ENCODE results near the gene TLK1. TPM values are rescaled to one million over a fixed set of nuclear protein-coding genes. Genes with fewer than 3 reads are reported as not detected.

TLK1 gene
- total RNA-seq, 1 experiment from 2014 or later = 79.1 TPM

DNA sequence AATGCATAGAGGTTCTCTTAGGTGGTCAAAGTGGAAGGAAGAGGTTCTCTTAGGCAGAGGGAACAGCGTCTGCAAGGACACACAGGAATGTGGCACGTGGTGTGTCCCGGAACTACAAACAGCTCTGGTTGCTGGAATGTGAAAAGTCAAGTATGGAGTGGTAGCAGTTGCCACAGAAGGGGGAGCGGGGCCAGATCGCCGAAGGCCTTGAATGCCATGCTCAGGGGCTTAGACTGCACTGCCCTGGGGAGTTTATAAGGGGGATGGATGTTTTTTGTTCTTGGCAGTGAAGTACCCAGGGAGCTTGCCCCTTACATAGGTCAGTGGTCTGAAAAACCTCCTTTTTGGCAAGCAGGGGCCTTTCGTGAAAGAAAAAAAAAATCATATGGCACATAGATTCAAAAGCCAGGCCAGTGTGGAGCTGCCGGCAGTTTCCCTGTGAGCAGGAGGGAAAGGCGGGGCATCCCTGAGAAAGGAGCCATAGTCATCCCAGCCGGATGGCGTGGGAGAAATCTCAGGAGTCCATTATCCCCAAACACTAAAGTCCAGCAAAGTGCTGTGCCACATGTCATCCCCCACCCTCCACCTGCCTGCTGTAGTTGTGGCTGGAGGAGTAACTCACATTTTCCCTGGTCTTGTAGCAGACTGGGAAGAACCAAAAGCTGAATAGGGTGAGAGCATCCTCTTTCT is 186.2 kb downstream of the TLK1 start:
- TF ChIP-seq, protein P1, sequence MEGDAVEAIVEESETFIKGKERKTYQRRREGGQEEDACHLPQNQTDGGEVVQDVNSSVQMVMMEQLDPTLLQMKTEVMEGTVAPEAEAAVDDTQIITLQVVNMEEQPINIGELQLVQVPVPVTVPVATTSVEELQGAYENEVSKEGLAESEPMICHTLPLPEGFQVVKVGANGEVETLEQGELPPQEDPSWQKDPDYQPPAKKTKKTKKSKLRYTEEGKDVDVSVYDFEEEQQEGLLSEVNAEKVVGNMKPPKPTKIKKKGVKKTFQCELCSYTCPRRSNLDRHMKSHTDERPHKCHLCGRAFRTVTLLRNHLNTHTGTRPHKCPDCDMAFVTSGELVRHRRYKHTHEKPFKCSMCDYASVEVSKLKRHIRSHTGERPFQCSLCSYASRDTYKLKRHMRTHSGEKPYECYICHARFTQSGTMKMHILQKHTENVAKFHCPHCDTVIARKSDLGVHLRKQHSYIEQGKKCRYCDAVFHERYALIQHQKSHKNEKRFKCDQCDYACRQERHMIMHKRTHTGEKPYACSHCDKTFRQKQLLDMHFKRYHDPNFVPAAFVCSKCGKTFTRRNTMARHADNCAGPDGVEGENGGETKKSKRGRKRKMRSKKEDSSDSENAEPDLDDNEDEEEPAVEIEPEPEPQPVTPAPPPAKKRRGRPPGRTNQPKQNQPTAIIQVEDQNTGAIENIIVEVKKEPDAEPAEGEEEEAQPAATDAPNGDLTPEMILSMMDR (conservative IDR thresholded peaks at IDR 0.05; ENCODE audit: low read depth, low read length) = no peak
- TF ChIP-seq EZH2 (IDR thresholded peaks at IDR 0.05; ENCODE audit: borderline replicate concordance, low read depth, low read length, poor library complexity, severe bottlenecking) = no peak
- no peaks in the 10 kb centered on the region for H3K27me3 ChIP-seq (replicated peaks; ENCODE audit: insufficient read depth, low read depth, low read length, poor library complexity)
- no peaks in the 10 kb centered on the region for H3K36me3 ChIP-seq (ENCODE audit: insufficient read depth, low read length, poor library complexity, severe bottlenecking)
- H3K4me3 ChIP-seq (ENCODE audit: low read depth, low read length, poor library complexity, severe bottlenecking) = peak overlapping the region; percentile 56
- ChIA-PET POLR2A (ENCODE audit: low non-redundant PET) (no interaction called here), CTCF (interaction anchor here (1.8 kb wide), 1 partner anchor 442 kb away, joined by 5 read pairs; no protein-coding TSS in a partner anchor)
- no peaks in the 10 kb centered on the region for H3K9me3 ChIP-seq (ENCODE audit: low read depth, low read length, poor library complexity, severe bottlenecking)
- intact Hi-C loops (cut with micrococcal nuclease; ENCODE audit: unreplicated experiment) = loop anchor here (5.0 to 10.0 kb wide), 4 partner anchors 113 to 1130 kb away; partner anchors contain the start of genes DCAF17, DLX2 and METTL8
- DNase-seq (ENCODE audit: low spot score) = no peak
- BruUV-seq (replicated peaks) = no TSS peak
- no peak overlapping the region for H3K27ac ChIP-seq (ENCODE audit: low read depth, low read length, poor library complexity, severe bottlenecking)
- H3K4me1 ChIP-seq (ENCODE audit: insufficient read depth, low read length, poor library complexity, severe bottlenecking) = peaks cover 7% of the 10 kb centered on the region

DNA sequence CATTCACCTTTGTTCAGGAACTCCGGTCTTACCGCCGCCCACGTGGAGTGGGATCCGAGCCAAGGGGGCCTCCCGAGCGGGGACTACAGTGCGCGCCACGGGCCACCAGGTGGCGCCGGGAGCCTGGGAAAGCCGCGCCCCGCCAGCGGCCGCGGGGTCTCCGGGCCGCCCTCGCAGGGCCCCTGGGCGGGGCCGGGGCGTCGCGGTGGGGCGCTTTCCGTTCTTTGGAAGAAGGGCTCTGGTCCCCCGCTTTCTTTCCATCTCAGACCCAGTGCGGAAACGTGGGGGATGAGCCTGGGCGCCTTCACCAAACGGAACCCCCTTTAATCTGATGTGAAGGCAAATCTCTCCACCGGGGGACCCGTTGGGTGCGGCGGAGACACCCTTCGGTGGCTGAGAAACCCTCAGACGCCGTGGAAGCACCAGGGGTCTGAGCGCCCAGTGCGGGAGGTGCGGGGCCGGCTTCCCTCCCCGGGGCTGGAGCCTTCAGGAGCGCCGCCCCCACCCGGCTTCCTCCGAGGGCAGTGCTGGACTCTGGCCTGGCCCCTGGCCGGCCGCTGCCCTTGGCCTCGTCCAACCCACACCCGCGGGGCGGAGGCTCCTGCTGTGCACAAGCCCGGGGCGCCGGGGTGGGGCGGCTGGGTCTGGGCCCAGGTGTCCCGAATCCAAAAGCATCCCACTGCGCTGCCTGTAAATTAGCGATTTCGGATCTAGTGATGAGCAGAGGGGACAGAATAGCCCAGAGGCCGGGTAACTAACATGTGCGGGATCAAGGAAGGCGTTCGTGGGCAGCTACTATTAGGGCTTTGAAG is 187.0 kb downstream of the TLK1 start:
- Histone ChIP-seq H3K27ac (ENCODE audit: low read depth, low read length, poor library complexity, severe bottlenecking) (peak overlapping the region; percentile 78), H3K4me3 (ENCODE audit: low read depth, low read length, poor library complexity, severe bottlenecking) (peak overlapping the region; percentile 56), H3K4me1 (ENCODE audit: insufficient read depth, low read length, poor library complexity, severe bottlenecking) (peaks cover 7% of the 10 kb centered on the region), H3K27me3 (replicated peaks; ENCODE audit: insufficient read depth, low read depth, low read length, poor library complexity) (no peaks in the 10 kb centered on the region), H3K9me3 (ENCODE audit: low read depth, low read length, poor library complexity, severe bottlenecking) (no peaks in the 10 kb centered on the region), H3K36me3 (ENCODE audit: insufficient read depth, low read length, poor library complexity, severe bottlenecking) (no peaks in the 10 kb centered on the region)
- DNase-seq (ENCODE audit: low spot score) = peak; percentile 92
- POLR2A ChIA-PET (ENCODE audit: low non-redundant PET) = no interaction called here
- CTCF ChIA-PET = interaction anchor here (0.6 to 1.8 kb wide), 6 partner anchors 113 to 1522 kb away, joined by 3 to 11 read pairs (median 4); no protein-coding TSS in a partner anchor
- no TSS peak for BruUV-seq (replicated peaks)
- no peak for TF ChIP-seq EZH2 (IDR thresholded peaks at IDR 0.05; ENCODE audit: borderline replicate concordance, low read depth, low read length, poor library complexity, severe bottlenecking)
- TF ChIP-seq, protein P1 (conservative IDR thresholded peaks at IDR 0.05; ENCODE audit: low read depth, low read length) = peak; percentile 84
- intact Hi-C loops (cut with micrococcal nuclease; ENCODE audit: unreplicated experiment) = loop anchor here (1.0 to 10.0 kb wide), 6 partner anchors 114 to 1131 kb away; partner anchors contain the start of genes DCAF17, DLX2 and METTL8

DNA sequence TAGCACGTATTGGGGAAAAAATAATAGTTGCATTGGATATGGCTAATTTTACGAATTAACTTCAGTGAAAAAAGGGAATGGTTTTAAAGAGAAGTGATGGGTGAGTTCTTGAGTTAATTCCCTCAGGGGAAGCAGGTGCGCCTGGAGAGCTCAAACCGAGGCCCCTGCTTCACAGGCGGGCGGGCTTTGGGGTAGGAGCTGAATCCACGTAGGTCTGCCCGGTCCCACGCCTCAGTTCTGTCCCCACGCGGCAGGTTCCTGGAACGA is 187.5 kb downstream of the TLK1 start:
- no peaks in the 10 kb centered on the region for H3K27me3 ChIP-seq (replicated peaks; ENCODE audit: insufficient read depth, low read depth, low read length, poor library complexity)
- CTCF ChIA-PET = interaction anchor here (0.5 to 1.5 kb wide), 7 partner anchors 44 to 1521 kb away, joined by 3 to 11 read pairs (median 4); partner anchors contain the start of gene GORASP2

More for the DNA sequence above, 187.5 kb downstream of the TLK1 start:
- POLR2A ChIA-PET (ENCODE audit: low non-redundant PET) = interaction anchor here (0.6 kb wide), 1 partner anchor 1129 kb away, joined by 3 read pairs; no protein-coding TSS in a partner anchor
- no peak for DNase-seq (ENCODE audit: low spot score)
- peaks cover under 1% of the 10 kb centered on the region for H3K36me3 ChIP-seq (ENCODE audit: insufficient read depth, low read length, poor library complexity, severe bottlenecking)
- no TSS peak for BruUV-seq (replicated peaks)
- intact Hi-C loops (cut with micrococcal nuclease; ENCODE audit: unreplicated experiment) = loop anchor here (1.0 to 10.0 kb wide), 6 partner anchors 114 to 1132 kb away; partner anchors contain the start of genes DCAF17, DLX2 and METTL8
- peak overlapping the region; percentile 56 for H3K4me3 ChIP-seq (ENCODE audit: low read depth, low read length, poor library complexity, severe bottlenecking)
- H3K27ac ChIP-seq (ENCODE audit: low read depth, low read length, poor library complexity, severe bottlenecking) = no peak overlapping the region
- peaks cover 7% of the 10 kb centered on the region for H3K4me1 ChIP-seq (ENCODE audit: insufficient read depth, low read length, poor library complexity, severe bottlenecking)
- H3K9me3 ChIP-seq (ENCODE audit: low read depth, low read length, poor library complexity, severe bottlenecking) = no peaks in the 10 kb centered on the region
- TF ChIP-seq, protein P1 (conservative IDR thresholded peaks at IDR 0.05; ENCODE audit: low read depth, low read length) = no peak
- TF ChIP-seq EZH2 (IDR thresholded peaks at IDR 0.05; ENCODE audit: borderline replicate concordance, low read depth, low read length, poor library complexity, severe bottlenecking) = no peak
